Neural progenitor cell (in vitro differentiated cells): ENCODE data around the gene XPC. TPM values are rescaled to one million over a fixed set of nuclear protein-coding genes. Genes with fewer than 3 reads are reported as not detected.

Experiments used
- DNase-seq: peaks from one replicate; pipeline ENCODE4 v3.0.0-alpha.2; 2016; ENCODE audit warnings: low spot score
- H2AFZ ChIP-seq: fragments of 200-600 bp; sonication (generic); replicated peaks from 2 replicates; pipeline ENCODE4 v1.6.1; 2016; ENCODE audit warnings: antibody characterized with exemption
- H3F3A ChIP-seq: fragments of 200-600 bp; sonication (generic); 2 replicates; pipeline ENCODE4 v1.6.1; 2016; ENCODE audit warnings: antibody characterized with exemption, low read depth
- H3K27ac ChIP-seq: fragments of 200-600 bp; sonication (generic); 2 replicates; pipeline ENCODE4 v1.5.1; 2016; ENCODE audit warnings: mild to moderate bottlenecking
- H3K27me3 ChIP-seq: fragments of 200-600 bp; sonication (generic); 2 replicates; pipeline ENCODE4 v1.6.1; 2016; ENCODE audit warnings: mild to moderate bottlenecking, moderate library complexity
- H3K36me3 ChIP-seq: fragments of 200-600 bp; sonication (generic); 2 replicates; pipeline ENCODE4 v1.5.1; 2016
- H3K4me1 ChIP-seq: fragments of 200-600 bp; sonication (generic); 2 replicates; pipeline ENCODE4 v1.6.1; 2016; ENCODE audit warnings: mixed run types
- H3K4me2 ChIP-seq: fragments of 200-600 bp; sonication (generic); 2 replicates; pipeline ENCODE4 v1.6.1; 2016
- H3K4me3 ChIP-seq: fragments of 200-600 bp; sonication (generic); 2 replicates; pipeline ENCODE4 v1.5.1; 2016
- H3K79me2 ChIP-seq: fragments of 200-600 bp; sonication (generic); 2 replicates; pipeline ENCODE4 v1.6.1; 2016; ENCODE audit warnings: low read depth
- H3K9ac ChIP-seq: fragments of 200-600 bp; sonication (generic); 2 replicates; pipeline ENCODE4 v1.6.1; 2016
- H3K9me3 ChIP-seq: fragments of 200-600 bp; sonication (generic); 2 replicates; pipeline ENCODE4 v1.5.1; 2016; ENCODE audit warnings: low read depth
- H4K20me1 ChIP-seq: fragments of 200-600 bp; sonication (generic); 2 replicates; pipeline ENCODE4 v1.6.1; 2016; ENCODE audit warnings: low read depth
- H3K27ac Mint-ChIP-seq: 3 replicates; pipeline ENCODE4 v1.8.0; 2021; ENCODE audit warnings: mixed read lengths
- H3K27me3 Mint-ChIP-seq: 2 replicates; pipeline ENCODE4 v1.8.0; 2022; ENCODE audit warnings: low read depth, mild to moderate bottlenecking, inconsistent platforms, moderate library complexity, mixed read lengths; ENCODE audit not compliant: insufficient read depth
- H3K36me3 Mint-ChIP-seq: 3 replicates; pipeline ENCODE4 v1.8.0; 2021; ENCODE audit warnings: mixed read lengths
- H3K4me1 Mint-ChIP-seq: 3 replicates; pipeline ENCODE4 v1.8.0; 2021; ENCODE audit warnings: mixed read lengths
- H3K4me3 Mint-ChIP-seq: 3 replicates; pipeline ENCODE4 v1.8.0; 2021; ENCODE audit warnings: mild to moderate bottlenecking, moderate library complexity, mixed read lengths
- H3K9me3 Mint-ChIP-seq: 3 replicates; pipeline ENCODE4 v1.8.0; 2020; ENCODE audit warnings: mixed read lengths
- CTCF ChIP-seq: fragments of 200-600 bp; sonication (generic); IDR thresholded peaks from 2 replicates; pipeline ENCODE4 v1.5.1; 2017; ENCODE audit warnings: antibody characterized with exemption, mild to moderate bottlenecking
- EZH2 ChIP-seq: fragments of 200-600 bp; sonication (generic); IDR thresholded peaks from 2 replicates; pipeline ENCODE4 v1.6.1; 2017; ENCODE audit warnings: antibody characterized with exemption, mild to moderate bottlenecking, moderate library complexity
- EZH2phosphoT487 ChIP-seq: fragments of 200-600 bp; sonication (generic); IDR thresholded peaks from 2 replicates; pipeline ENCODE4 v1.6.1; 2017; ENCODE audit warnings: antibody characterized with exemption
- total RNA-seq: library from RNA; depleted of rRNA; stranded (reverse); fragments of >200 nt; gene quantifications from 2 replicates; pipeline ENCODE4 v1.2.3, GENCODE V29; 2015; ENCODE audit warnings: low replicate concordance

XPC gene
- total RNA-seq, 1 donor from 2014 or later = 44.1 TPM

- Mint-ChIP-seq H3K36me3 (peaks cover 29% of the 10 kb centered on the region), H3K4me1 (peaks cover 20% of the 10 kb centered on the region), H3K27ac (peak overlapping the region; percentile 46), H3K4me3 (peak overlapping the region; percentile 98), H3K27me3 (no peaks in the 10 kb centered on the region), H3K9me3 (no peaks in the 10 kb centered on the region)
- Histone ChIP-seq H3K79me2 (peaks cover 29% of the 10 kb centered on the region), H4K20me1 (peaks cover 19% of the 10 kb centered on the region), H3K4me2 (peak overlapping the region; percentile 82), H3K27me3 (peaks cover 3% of the 10 kb centered on the region), H3K4me3 (peak overlapping the region; percentile 72), H3K27ac (no peak overlapping the region), H2AFZ (no peak overlapping the region), H3K9ac (no peak overlapping the region), H3K4me1 (peaks cover 7% of the 10 kb centered on the region), H3K36me3 (no peaks in the 10 kb centered on the region), H3F3A (peaks cover 12% of the 10 kb centered on the region), H3K9me3 (no peaks in the 10 kb centered on the region)
- DNase-seq = no peak
- no peak for TF ChIP-seq EZH2
- TF ChIP-seq EZH2phosphoT487 = no peak
- no peak for TF ChIP-seq CTCF
Observed at GRCh38 chr3:14126017-14126886, 52.1 kb downstream of the XPC start.

GRCh38 chr3:14125193-14126016, 53.0 kb downstream of the XPC start:
- Mint-ChIP-seq H3K4me1 (peaks cover 20% of the 10 kb centered on the region), H3K27ac (peak overlapping the region; percentile 46), H3K4me3 (peak overlapping the region; percentile 98), H3K9me3 (no peaks in the 10 kb centered on the region), H3K27me3 (no peaks in the 10 kb centered on the region), H3K36me3 (peaks cover 34% of the 10 kb centered on the region)
- H3K79me2 ChIP-seq = peaks cover 29% of the 10 kb centered on the region
- peaks cover 19% of the 10 kb centered on the region for H4K20me1 ChIP-seq
- no peaks in the 10 kb centered on the region for H3K36me3 ChIP-seq
- H3K4me1 ChIP-seq = peaks cover 7% of the 10 kb centered on the region
- no peaks in the 10 kb centered on the region for H3K9me3 ChIP-seq
- H3K27ac ChIP-seq = peak overlapping the region; percentile 43
- peak overlapping the region; percentile 72 for H3K4me3 ChIP-seq
- H2AFZ ChIP-seq = peak overlapping the region; percentile 95
- H3K4me2 ChIP-seq = peak overlapping the region; percentile 82
- H3K9ac ChIP-seq = peak overlapping the region; percentile 58
- peaks cover 3% of the 10 kb centered on the region for H3K27me3 ChIP-seq
- peaks cover 12% of the 10 kb centered on the region for H3F3A ChIP-seq
- TF ChIP-seq CTCF (peak; percentile 13), EZH2phosphoT487 (no peak), EZH2 (no peak)
- DNase-seq = peak; percentile 87

GRCh38 chr3:14124615-14125192, 53.7 kb downstream of the XPC start, which contains the start of the genes CHCHD4 and TMEM43:
Gene CHCHD4, minus strand, starts transcription at chr3:14124870. Its CDS starts 194 bp downstream, at chr3:14124676.
Gene TMEM43, plus strand, starts transcription at chr3:14125052. Its CDS starts 142 bp downstream, at chr3:14125194.
- peak; percentile 99 for DNase-seq
- Histone ChIP-seq H3K27ac (peak within 1 kb of the TSS; percentile 43), H3K27me3 (peaks cover 3% of the 10 kb centered on the region), H3K9me3 (no peaks in the 10 kb centered on the region), H4K20me1 (peaks cover 19% of the 10 kb centered on the region), H2AFZ (peak within 1 kb of the TSS; percentile 95), H3K4me3 (peak within 1 kb of the TSS; percentile 72), H3K4me1 (peaks cover 7% of the 10 kb centered on the region), H3K36me3 (no peaks in the 10 kb centered on the region), H3F3A (peaks cover 12% of the 10 kb centered on the region), H3K9ac (peak within 1 kb of the TSS; percentile 58), H3K4me2 (peak within 1 kb of the TSS; percentile 82), H3K79me2 (peaks cover 29% of the 10 kb centered on the region)
- Mint-ChIP-seq H3K4me3 (peak within 1 kb of the TSS; percentile 98), H3K27ac (peak within 1 kb of the TSS; percentile 46), H3K27me3 (no peaks in the 10 kb centered on the region), H3K9me3 (no peaks in the 10 kb centered on the region), H3K4me1 (peaks cover 20% of the 10 kb centered on the region), H3K36me3 (peaks cover 33% of the 10 kb centered on the region)
- TF ChIP-seq EZH2phosphoT487 (no peak), EZH2 (no peak), CTCF (no peak)
